ENCODE results near the gene PITPNM3. TPM values are rescaled to one million over a fixed set of nuclear protein-coding genes. Genes with fewer than 3 reads are reported as not detected.

PITPNM3 gene
- total RNA-seq, 1 donor, result 1.8 TPM

- TF ChIP-seq CTCF (IDR thresholded peaks at IDR 0.05; ENCODE audit: extremely low read depth, low read depth, low read length), result no peak
- H3K27me3 ChIP-seq (ENCODE audit: insufficient read depth, low read length), result no peaks in the 10 kb centered on the region
- no peaks in the 10 kb centered on the region for H3K9me3 ChIP-seq (ENCODE audit: low read depth, low read length)
- H3K27ac ChIP-seq (ENCODE audit: low read depth, low read length), result no peak overlapping the region
- H3K4me2 ChIP-seq (ENCODE audit: insufficient read depth, low read length), result no peak overlapping the region
- no peak overlapping the region for H3K4me3 ChIP-seq (ENCODE audit: insufficient read depth, low read length)
- H3K36me3 ChIP-seq (ENCODE audit: insufficient read depth, low read length), result peaks cover 62% of the 10 kb centered on the region
- no peak overlapping the region for H2AFZ ChIP-seq (ENCODE audit: low read length)
- peaks cover 2% of the 10 kb centered on the region for H3K79me2 ChIP-seq (ENCODE audit: insufficient read depth, low read length)
- H3K4me1 ChIP-seq (ENCODE audit: insufficient read depth, low read length), result peaks cover 9% of the 10 kb centered on the region
- DNase-seq (ENCODE audit: insufficient read length, low spot score, missing footprints), result no peak
- H4K20me1 ChIP-seq (ENCODE audit: insufficient read depth, low read length), result no peaks in the 10 kb centered on the region
Observed at GRCh38 chr17:6589266-6589946, 33.1 kb upstream of the PITPNM3 start.

GRCh38 chr17:6588165-6588564, 31.8 kb upstream of the PITPNM3 start:
- peaks cover 69% of the 10 kb centered on the region for H3K36me3 ChIP-seq (ENCODE audit: insufficient read depth, low read length)

GRCh38 chr17:6587310-6587709, 31.0 kb upstream of the PITPNM3 start:
- Histone ChIP-seq H3K27me3 (ENCODE audit: insufficient read depth, low read length) (no peaks in the 10 kb centered on the region), H3K79me2 (ENCODE audit: insufficient read depth, low read length) (peaks cover 2% of the 10 kb centered on the region), H3K9me3 (ENCODE audit: low read depth, low read length) (no peaks in the 10 kb centered on the region), H3K4me1 (ENCODE audit: insufficient read depth, low read length) (peaks cover 9% of the 10 kb centered on the region), H2AFZ (ENCODE audit: low read length) (no peak overlapping the region), H3K4me3 (ENCODE audit: insufficient read depth, low read length) (no peak overlapping the region), H3K4me2 (ENCODE audit: insufficient read depth, low read length) (no peak overlapping the region), H3K36me3 (ENCODE audit: insufficient read depth, low read length) (peaks cover 74% of the 10 kb centered on the region), H4K20me1 (ENCODE audit: insufficient read depth, low read length) (no peaks in the 10 kb centered on the region), H3K27ac (ENCODE audit: low read depth, low read length) (no peak overlapping the region)
- no peak for TF ChIP-seq CTCF (IDR thresholded peaks at IDR 0.05; ENCODE audit: extremely low read depth, low read depth, low read length)
- no peak for DNase-seq (ENCODE audit: insufficient read length, low spot score, missing footprints)

More at GRCh38 chr17:6588165-6588564, 31.8 kb upstream of the PITPNM3 start:
- Histone ChIP-seq H3K9me3 (ENCODE audit: low read depth, low read length) (no peaks in the 10 kb centered on the region), H3K27me3 (ENCODE audit: insufficient read depth, low read length) (no peaks in the 10 kb centered on the region), H3K79me2 (ENCODE audit: insufficient read depth, low read length) (peaks cover 2% of the 10 kb centered on the region), H3K4me2 (ENCODE audit: insufficient read depth, low read length) (no peak overlapping the region), H3K27ac (ENCODE audit: low read depth, low read length) (no peak overlapping the region), H2AFZ (ENCODE audit: low read length) (no peak overlapping the region), H4K20me1 (ENCODE audit: insufficient read depth, low read length) (no peaks in the 10 kb centered on the region), H3K4me3 (ENCODE audit: insufficient read depth, low read length) (no peak overlapping the region), H3K4me1 (ENCODE audit: insufficient read depth, low read length) (peaks cover 9% of the 10 kb centered on the region)
- no peak for DNase-seq (ENCODE audit: insufficient read length, low spot score, missing footprints)
- TF ChIP-seq CTCF (IDR thresholded peaks at IDR 0.05; ENCODE audit: extremely low read depth, low read depth, low read length), result no peak

- Histone ChIP-seq H3K79me2 (ENCODE audit: insufficient read depth, low read length) (peaks cover 2% of the 10 kb centered on the region), H3K4me2 (ENCODE audit: insufficient read depth, low read length) (no peak overlapping the region), H2AFZ (ENCODE audit: low read length) (no peak overlapping the region), H3K27me3 (ENCODE audit: insufficient read depth, low read length) (no peaks in the 10 kb centered on the region), H3K36me3 (ENCODE audit: insufficient read depth, low read length) (peaks cover 71% of the 10 kb centered on the region), H3K9me3 (ENCODE audit: low read depth, low read length) (no peaks in the 10 kb centered on the region), H3K4me3 (ENCODE audit: insufficient read depth, low read length) (no peak overlapping the region), H3K27ac (ENCODE audit: low read depth, low read length) (no peak overlapping the region), H4K20me1 (ENCODE audit: insufficient read depth, low read length) (no peaks in the 10 kb centered on the region), H3K4me1 (ENCODE audit: insufficient read depth, low read length) (no peaks in the 10 kb centered on the region)
- no peak for TF ChIP-seq CTCF (IDR thresholded peaks at IDR 0.05; ENCODE audit: extremely low read depth, low read depth, low read length)
- DNase-seq (ENCODE audit: insufficient read length, low spot score, missing footprints), result no peak
Observed at GRCh38 chr17:6583411-6583810, 27.1 kb upstream of the PITPNM3 start.
